Sciatic nerve (tissue), 2 donors: ENCODE measurements around the gene EFCAB5. TPM values are rescaled to one million over a fixed set of nuclear protein-coding genes. Genes with fewer than 3 reads are reported as not detected.
"Not testable (repeated sequence)": the region's sequence is repeated elsewhere in the genome, so short reads cannot be mapped to it uniquely, and the experiment has no call there.

Source experiments
- ATAC-seq: fragments of 200-7000 bp; cut with Tn5 transposase; one replicate; pipeline ENCODE4 v1.9.1; 2020; ENCODE audit warnings: mild to moderate bottlenecking, moderate library complexity
- DNase-seq: peaks from one replicate; pipeline ENCODE4 v3.0.0-alpha.2; 2020; ENCODE audit warnings: low spot score
- intact Hi-C: fragments of 100-400 bp; cut with DNase I; formaldehyde crosslinking; loops from one replicate; pipeline ENCODE4 v1.14.2; 2022
- total RNA-seq: library from RNA; stranded (reverse); fragmentation: NEBNext Ultra II Directional; extraction: Animal tissue kit (Norgen Biotek cat#: 25700); gene quantifications from one replicate; pipeline ENCODE4 v1.2.1, GENCODE V29; 2021
- donor health status: DM: no; HTN: no; CAD: no.
- donor health status: DM: no; HTN: no; CAD: no.

EFCAB5 gene
- total RNA-seq, result 0.45 TPM

- ATAC-seq (no peak), DNase-seq (no peak)
- intact Hi-C loops, result no loop called here
Observed at GRCh38 chr17:29941334-29941733, at the start of gene EFCAB5. EFCAB5 (plus strand) TSS chr17:29941634; CDS start chr17:29941797, 163 bp downstream.

GRCh38 chr17:29892201-29892600, 49.2 kb upstream of the EFCAB5 start:
- ATAC-seq (no peak), DNase-seq (no peak)

GRCh38 chr17:29897136-29897535, 44.3 kb upstream of the EFCAB5 start:
- DNase-seq, ATAC-seq, intact Hi-C loops: not testable (repeated sequence)

More at GRCh38 chr17:29892201-29892600, 49.2 kb upstream of the EFCAB5 start:
- intact Hi-C loops, result no loop called here

- ATAC-seq, result no peak
- no peak for DNase-seq
- intact Hi-C loops, result no loop called here
Observed at GRCh38 chr17:29903471-29903870, 38.0 kb upstream of the EFCAB5 start.

GRCh38 chr17:29905086-29905878, 36.2 kb upstream of the EFCAB5 start:
- intact Hi-C loops, result no loop called here
- ATAC-seq, result no peak

GRCh38 chr17:29905879-29906167, 35.6 kb upstream of the EFCAB5 start:
- DNase-seq (no peak), ATAC-seq (no peak)
- intact Hi-C loops, result no loop called here

More at GRCh38 chr17:29905086-29905878, 36.2 kb upstream of the EFCAB5 start:
- DNase-seq, result no peak

GRCh38 chr17:29906969-29907368, 34.5 kb upstream of the EFCAB5 start:
- no peak for ATAC-seq
- intact Hi-C loops, result no loop called here
- DNase-seq, result no peak

- intact Hi-C loops, result loop anchor here (5.0 kb wide), 1 partner anchor 1213 kb away; no protein-coding TSS in a partner anchor
- no peak for DNase-seq
- ATAC-seq, result no peak
Observed at GRCh38 chr17:29909236-29910003, 32.0 kb upstream of the EFCAB5 start.

GRCh38 chr17:29911641-29912177, 29.7 kb upstream of the EFCAB5 start:
- intact Hi-C loops, result loop anchor here (5.0 kb wide), 1 partner anchor 1211 kb away; no protein-coding TSS in a partner anchor
- DNase-seq (no peak), ATAC-seq (no peak)

- ATAC-seq (no peak), DNase-seq (no peak)
- intact Hi-C loops, result loop anchor here (5.0 kb wide), 1 partner anchor 1207 kb away; no protein-coding TSS in a partner anchor
Observed at GRCh38 chr17:29914819-29915537, 26.5 kb upstream of the EFCAB5 start.

- ATAC-seq (no peak), DNase-seq (no peak)
- intact Hi-C loops, result no loop called here
Observed at GRCh38 chr17:29918016-29918415, 23.4 kb upstream of the EFCAB5 start.

GRCh38 chr17:29918922-29919856, 22.2 kb upstream of the EFCAB5 start:
- DNase-seq (no peak), ATAC-seq (no peak)
- intact Hi-C loops, result no loop called here

GRCh38 chr17:29924786-29925185, 16.6 kb upstream of the EFCAB5 start:
- intact Hi-C loops, result no loop called here
- no peak for ATAC-seq
- no peak for DNase-seq

- intact Hi-C loops, result no loop called here
- DNase-seq (no peak), ATAC-seq (no peak)
Observed at GRCh38 chr17:29927546-29927945, 13.9 kb upstream of the EFCAB5 start.

- ATAC-seq, result peak; percentile 2
- intact Hi-C loops, result no loop called here
- no peak for DNase-seq
Observed at GRCh38 chr17:29929006-29929532, 12.4 kb upstream of the EFCAB5 start.

- intact Hi-C loops, result loop anchor here (10.0 kb wide), 1 partner anchor 115 kb away; no protein-coding TSS in a partner anchor
- DNase-seq, result peak; percentile 87
- ATAC-seq, result peak; percentile 93
Observed at GRCh38 chr17:29929533-29930408, 11.7 kb upstream of the EFCAB5 start, which contains the start of gene SSH2. SSH2 (minus strand) TSS chr17:29930228; CDS start chr17:29930000, 228 bp downstream.
